Esophagus muscularis mucosa (tissue), 4 donors: ENCODE measurements around the gene SORCS2. TPM values are rescaled to one million over a fixed set of nuclear protein-coding genes. Genes with fewer than 3 reads are reported as not detected.

Experiments
- DNase-seq: peaks from one replicate; pipeline ENCODE4 v3.0.0-alpha.2; 2017; ENCODE audit errors: extremely low spot score
- H3K27ac ChIP-seq, 4 donors: fragments of 200-600 bp; sonication (generic); replicated peaks in 1 of 4; 1 replicate in 3 of 4; 2 replicates in 1 of 4; pipeline ENCODE4 v1.5.1; 2016 to 2019; ENCODE audit warnings: mild to moderate bottlenecking in 1 of 4
- H3K27me3 ChIP-seq, 4 donors: fragments of 200-600 bp; sonication (generic); one replicate each; pipeline versions ENCODE4 v1.5.1 to v1.6.0; 2016 to 2019
- H3K36me3 ChIP-seq, 4 donors: fragments of 200-600 bp; sonication (generic); one replicate each; pipeline ENCODE4 v1.5.1; 2016 to 2019
- H3K4me1 ChIP-seq, 4 donors: fragments of 200-600 bp; sonication (generic); one replicate each; pipeline ENCODE4 v1.5.1; 2016 to 2019
- H3K4me3 ChIP-seq, 4 donors: fragments of 200-600 bp; sonication (generic); 1 replicate in 2 of 4; 2 replicates in 2 of 4; pipeline ENCODE4 v1.5.1; 2016 to 2019; ENCODE audit warnings: mild to moderate bottlenecking in 4 of 4, moderate library complexity in 1 of 4
- H3K9me3 ChIP-seq, 4 donors: fragments of 200-600 bp; sonication (generic); 1 replicate in 3 of 4; 2 replicates in 1 of 4; pipeline ENCODE4 v1.5.1; 2016 to 2019
- EP300 ChIP-seq: sonication (generic); formaldehyde crosslinking; IDR thresholded peaks from one replicate; pipeline ENCODE4 v1.6.1; 2017; ENCODE audit warnings: antibody characterized with exemption
- POLR2A ChIP-seq: fragments of 450-650 bp; IDR thresholded peaks from one replicate; pipeline ENCODE4 v1.6.1; 2017; ENCODE audit warnings: antibody characterized with exemption, moderate library complexity, mild to moderate bottlenecking, low read depth
- POLR2AphosphoS5 ChIP-seq, 2 donors: sonication (generic); formaldehyde crosslinking; IDR thresholded peaks; one replicate each; pipeline ENCODE4 v1.6.1; 2017; ENCODE audit warnings: antibody characterized with exemption in 2 of 2
- WGBS: methylation state at CpG from one replicate; pipeline ENCODE4 v1.1.5; 2018; 5-methylcytosine and 5-hydroxymethylcytosine counted together
- intact Hi-C: fragments of 100-400 bp; cut with DNase I; formaldehyde crosslinking; loops from one replicate; pipeline ENCODE4 v1.15.1; 2023
- total RNA-seq, 4 donors: library from RNA; depleted of rRNA; stranded (reverse); fragments of >200 nt; gene quantifications; one replicate each; pipeline versions ENCODE4 v1.1.0 to v1.2.1, GENCODE V29; 2016
- TF ChIP-seq, protein P1 (sequence below), 3 experiments: fragments of 200-600 bp in 2 of 3; fragments of 450-650 bp in 1 of 3; sonication (generic) in 2 of 3; IDR thresholded peaks; one replicate each; pipeline ENCODE4 v1.5.1; 2017 to 2019; ENCODE audit warnings: antibody characterized with exemption in 3 of 3, mild to moderate bottlenecking in 2 of 3, moderate library complexity in 1 of 3

SORCS2 gene
- total RNA-seq, 4 donors from 2014 or later = 3.3 to 10.1 (median 4.3) TPM

- intact Hi-C loops = no loop called here
- Histone ChIP-seq H3K9me3 (no peaks in the 10 kb centered on the region), H3K27ac (peak overlapping the region in 1 of 4 donors; percentile 17), H3K4me3 (no peak overlapping the region), H3K36me3 (no peaks in the 10 kb centered on the region), H3K27me3 (no peaks in the 10 kb centered on the region), H3K4me1 (peaks cover 0 to 41% (median 35%) of the 10 kb centered on the region in 4 donors)
- TF ChIP-seq, protein P1, sequence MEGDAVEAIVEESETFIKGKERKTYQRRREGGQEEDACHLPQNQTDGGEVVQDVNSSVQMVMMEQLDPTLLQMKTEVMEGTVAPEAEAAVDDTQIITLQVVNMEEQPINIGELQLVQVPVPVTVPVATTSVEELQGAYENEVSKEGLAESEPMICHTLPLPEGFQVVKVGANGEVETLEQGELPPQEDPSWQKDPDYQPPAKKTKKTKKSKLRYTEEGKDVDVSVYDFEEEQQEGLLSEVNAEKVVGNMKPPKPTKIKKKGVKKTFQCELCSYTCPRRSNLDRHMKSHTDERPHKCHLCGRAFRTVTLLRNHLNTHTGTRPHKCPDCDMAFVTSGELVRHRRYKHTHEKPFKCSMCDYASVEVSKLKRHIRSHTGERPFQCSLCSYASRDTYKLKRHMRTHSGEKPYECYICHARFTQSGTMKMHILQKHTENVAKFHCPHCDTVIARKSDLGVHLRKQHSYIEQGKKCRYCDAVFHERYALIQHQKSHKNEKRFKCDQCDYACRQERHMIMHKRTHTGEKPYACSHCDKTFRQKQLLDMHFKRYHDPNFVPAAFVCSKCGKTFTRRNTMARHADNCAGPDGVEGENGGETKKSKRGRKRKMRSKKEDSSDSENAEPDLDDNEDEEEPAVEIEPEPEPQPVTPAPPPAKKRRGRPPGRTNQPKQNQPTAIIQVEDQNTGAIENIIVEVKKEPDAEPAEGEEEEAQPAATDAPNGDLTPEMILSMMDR (IDR thresholded peaks at IDR 0.05) = no peak
- TF ChIP-seq POLR2A (no peak), POLR2AphosphoS5 (IDR thresholded peaks at IDR 0.05) (no peak), EP300 (no peak)
- WGBS = 70% methylated on average over 9 of the region's 9 CpGs
- no peak for DNase-seq
Measured at GRCh38 chr4:7375427-7375826, 183.1 kb downstream of the SORCS2 start.

DNA sequence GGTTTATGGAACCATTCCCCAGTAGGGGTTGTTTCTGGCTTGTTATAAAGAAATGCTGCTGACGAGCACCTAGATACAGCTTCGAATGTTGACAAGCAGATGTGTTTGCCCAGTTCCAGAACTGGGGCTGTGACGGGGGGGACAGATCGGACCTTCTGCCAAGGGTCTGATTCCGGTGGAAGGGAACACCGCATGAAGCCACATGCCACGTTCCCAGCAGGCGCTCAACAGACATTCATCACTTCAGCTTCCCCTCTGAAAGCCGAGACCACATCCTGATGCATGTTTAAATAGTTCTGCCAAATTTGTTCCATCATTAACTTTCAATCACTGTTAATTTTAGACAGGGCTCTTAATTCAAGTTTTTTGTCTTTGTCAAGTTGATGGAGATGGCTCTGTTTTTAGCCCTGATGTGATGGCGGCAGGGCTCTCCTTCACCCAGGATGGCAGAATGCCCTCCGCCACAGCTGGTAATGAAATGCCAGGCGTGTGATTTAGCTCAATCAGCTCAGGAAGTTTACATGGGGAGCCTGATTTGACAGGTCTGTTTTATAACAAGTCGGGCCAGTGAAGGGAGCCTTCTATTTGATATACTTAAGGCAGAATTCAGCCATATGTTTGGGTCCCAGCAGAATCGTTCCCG, 185.0 kb downstream of the SORCS2 start:
- H3K27me3 ChIP-seq = no peaks in the 10 kb centered on the region
- intact Hi-C loops = no loop called here
- H3K36me3 ChIP-seq = no peaks in the 10 kb centered on the region
- H3K4me1 ChIP-seq = peaks cover 10 to 54% (median 39%) of the 10 kb centered on the region in 4 donors
- no peak overlapping the region for H3K27ac ChIP-seq
- no peak overlapping the region for H3K4me3 ChIP-seq
- 67% methylated on average over 15 of the region's 15 CpGs for WGBS
- no peak for DNase-seq
- no peaks in the 10 kb centered on the region for H3K9me3 ChIP-seq
- no peak for TF ChIP-seq POLR2AphosphoS5 (IDR thresholded peaks at IDR 0.05)
- no peak for TF ChIP-seq POLR2A
- TF ChIP-seq, protein P1 (IDR thresholded peaks at IDR 0.05) = no peak
- TF ChIP-seq EP300 = no peak

GRCh38 chr4:7379186-7379585, 186.8 kb downstream of the SORCS2 start:
- 94% methylated on average over 8 of the region's 9 CpGs for WGBS
- Histone ChIP-seq H3K27ac (no peak overlapping the region), H3K36me3 (no peaks in the 10 kb centered on the region), H3K4me1 (peaks cover 10 to 55% (median 43%) of the 10 kb centered on the region in 4 donors), H3K27me3 (no peaks in the 10 kb centered on the region), H3K9me3 (no peaks in the 10 kb centered on the region), H3K4me3 (no peak overlapping the region)
- DNase-seq = no peak
- intact Hi-C loops = no loop called here
- TF ChIP-seq POLR2A (no peak), POLR2AphosphoS5 (IDR thresholded peaks at IDR 0.05) (no peak), EP300 (no peak)
- TF ChIP-seq, protein P1 (IDR thresholded peaks at IDR 0.05) = no peak

- no peaks in the 10 kb centered on the region for H3K9me3 ChIP-seq
- peaks cover 10 to 55% (median 43%) of the 10 kb centered on the region in 4 donors for H3K4me1 ChIP-seq
- no peaks in the 10 kb centered on the region for H3K36me3 ChIP-seq
- no peaks in the 10 kb centered on the region for H3K27me3 ChIP-seq
- TF ChIP-seq POLR2A (no peak), EP300 (no peak), POLR2AphosphoS5 (IDR thresholded peaks at IDR 0.05) (no peak)
- TF ChIP-seq, protein P1 (IDR thresholded peaks at IDR 0.05) = no peak
- DNase-seq = no peak
- no peak overlapping the region for H3K27ac ChIP-seq
- no peak overlapping the region for H3K4me3 ChIP-seq
- intact Hi-C loops = no loop called here
- 58% methylated on average over 4 of the region's 6 CpGs for WGBS
Measured at GRCh38 chr4:7379719-7380118, 187.4 kb downstream of the SORCS2 start.
